ENCODE results near the gene LRRC51. TPM values are rescaled to one million over a fixed set of nuclear protein-coding genes. Genes with fewer than 3 reads are reported as not detected.
A peak's percentile ranks its signal among the peaks of the same experiment; 100 is the strongest.

LRRC51 gene
- total and polyA plus RNA-seq, 2 of the 8 experiments (the other 6 are each of a cell fraction or from before 2014, with no cell fraction given) = 7.7 to 7.9 TPM

- TF ChIP-seq GTF2F1 (IDR thresholded peaks at IDR 0.05; ENCODE audit: borderline replicate concordance, low read depth, low read length) (no peak), NRF1 (IDR thresholded peaks at IDR 0.05; ENCODE audit: low read depth, low read length) (no peak), SP4 (IDR thresholded peaks at IDR 0.05; ENCODE audit: low read length) (no peak), EGR1 (IDR thresholded peaks at IDR 0.05; ENCODE audit: borderline replicate concordance, low read depth, low read length) (no peak), SIN3A (conservative IDR thresholded peaks at IDR 0.05 in 1 of 2, IDR thresholded peaks at IDR 0.05 in 1 of 2; ENCODE audit: low read depth in 1 of 2, low read length in 2 of 2) (no peak), CTBP2 (IDR thresholded peaks at IDR 0.05; ENCODE audit: borderline replicate concordance, insufficient read depth, insufficient read length, low read length) (no peak)
- H3K14ac ChIP-seq (ENCODE audit: insufficient read length) = no peak overlapping the region
- H2AFZ ChIP-seq (ENCODE audit: low read length) = no peak overlapping the region
- H3K27ac ChIP-seq (ENCODE audit: low read depth, low read length) = peak overlapping the region; percentile 52
- CTCF ChIA-PET (ENCODE audit: partially characterized antibody) = interaction anchor here (0.8 to 4.6 kb wide), 13 partner anchors 8 to 247 kb away, joined by 3 to 57 read pairs (median 6); no protein-coding TSS in a partner anchor
- H3K79me1 ChIP-seq (ENCODE audit: low read depth, low read length) = peaks cover 15% of the 10 kb centered on the region
- FAIRE-seq = no peak
- H3K4me3 ChIP-seq (ENCODE audit: extremely low read depth in 1 of 4, insufficient read depth in 2 of 4, low read depth in 3 of 4, low read length in 4 of 4) = peak overlapping the region in 1 of 4 experiments; percentile 55; a peak in 2 of 8 replicates
- H2BK20ac ChIP-seq (ENCODE audit: low read length) = no peak overlapping the region
- no peak overlapping the region for H2BK120ac ChIP-seq (replicated peaks; ENCODE audit: low read depth, low read length)
- peak overlapping the region; percentile 83 for H4K91ac ChIP-seq (replicated peaks; ENCODE audit: insufficient read length, low read length)
- peak overlapping the region; percentile 69 for H3K4ac ChIP-seq (replicated peaks; ENCODE audit: insufficient read length, low read depth, low read length)
- H4K8ac ChIP-seq (ENCODE audit: extremely low read depth, insufficient read depth, low read length) = no peak overlapping the region; the same call in 1 of the 2 replicates
- no peak for DNase-seq (ENCODE audit: low read depth in 1 of 2, low spot score in 2 of 2)
- no peaks in the 10 kb centered on the region for H4K20me1 ChIP-seq (replicated peaks in 1 of 2; ENCODE audit: control insufficient read depth in 1 of 2, insufficient read depth in 2 of 2, low read length in 2 of 2)
- H2AK5ac ChIP-seq (ENCODE audit: low read depth, low read length) = peak overlapping the region; percentile 57; the same call in 1 of the 2 replicates
- peak overlapping the region; percentile 90; the same call in 1 of the 2 replicates for H3K18ac ChIP-seq (ENCODE audit: extremely low read depth, low read length)
- peak overlapping the region in 2 of 4 experiments; percentile 11 to 13; a peak in 2 of 7 replicates for H3K9ac ChIP-seq (replicated peaks in 1 of 4; ENCODE audit: extremely low read depth in 1 of 4, low read depth in 3 of 4, low read length in 3 of 4)
- peaks cover 10 to 68% of the 10 kb centered on the region in 2 experiments; a peak in 3 of 4 replicates for H3K79me2 ChIP-seq (ENCODE audit: control insufficient read depth in 1 of 2, insufficient read depth in 2 of 2, low read length in 2 of 2)
- H2BK5ac ChIP-seq (ENCODE audit: low read depth, low read length) = peak overlapping the region; percentile 54
- no peak overlapping the region for H3K56ac ChIP-seq (replicated peaks; ENCODE audit: insufficient read length, low read depth, low read length)
- H3K4me1 ChIP-seq (replicated peaks in 1 of 4; ENCODE audit: control insufficient read depth in 3 of 4, insufficient read depth in 4 of 4, low read length in 3 of 4) = peaks cover 29 to 36% (median 33%) of the 10 kb centered on the region in 4 experiments
- 89% methylated on average over 5 of the region's 5 CpGs; no CpG with 5 or more reads in 1 of the 2 experiments for WGBS, 2 experiments (ENCODE audit: extremely low coverage in 1 of 2, insufficient coverage in 1 of 2, insufficient read length in 1 of 2, insufficient replicate concordance in 2 of 2, low coverage in 1 of 2, low lambda C conversion rate in 2 of 2, missing lambda C conversion rate in 1 of 2)
- peak overlapping the region; percentile 45 for H4K5ac ChIP-seq (ENCODE audit: insufficient read length, low read depth, low read length)
- no peak overlapping the region for H3K23ac ChIP-seq (ENCODE audit: insufficient read length)
- no peaks in the 10 kb centered on the region for H3K9me3 ChIP-seq (ENCODE audit: insufficient read depth in 2 of 2, low read depth in 1 of 2, low read length in 1 of 2)
- H2BK15ac ChIP-seq (ENCODE audit: low read length) = peak overlapping the region; percentile 72; the same call in 1 of the 2 replicates
- POLR2A ChIA-PET (ENCODE audit: partially characterized antibody) = interaction anchor here (0.7 to 4.8 kb wide), 14 partner anchors 9 to 258 kb away, joined by 3 to 33 read pairs (median 4); partner anchors contain the start of genes ANAPC15 and LRRC51
- H3K27me3 ChIP-seq (replicated peaks in 1 of 4; ENCODE audit: control insufficient read depth in 3 of 4, extremely low read depth in 1 of 4, insufficient read depth in 3 of 4, low read length in 3 of 4) = no peaks in the 10 kb centered on the region
- H3K36me3 ChIP-seq (ENCODE audit: control insufficient read depth in 2 of 4, insufficient read depth in 4 of 4, low read length in 3 of 4) = peaks cover 0 to 13% (median 0%) of the 10 kb centered on the region in 4 experiments; a peak in 4 of 8 replicates
- peak overlapping the region; percentile 73 to 92 for H3K4me2 ChIP-seq (ENCODE audit: insufficient read depth in 1 of 2, low read depth in 2 of 2, low read length in 2 of 2)
- H3K23me2 ChIP-seq (ENCODE audit: low read depth, low read length) = peaks cover 7% of the 10 kb centered on the region
- peak overlapping the region; percentile 78; the same call in 1 of the 2 replicates for H2BK12ac ChIP-seq (ENCODE audit: low read depth, low read length)
Measured at GRCh38 chr11:72039031-72039855, 41.4 kb upstream of the LRRC51 start.
